ENCODE data around the gene FNDC3B. TPM values are rescaled to one million over a fixed set of nuclear protein-coding genes. Genes with fewer than 3 reads are reported as not detected.

The FNDC3B gene
- total RNA-seq, 4 donors from 2014 or later, result 23.9 to 61.9 (median 37.0) TPM

GRCh38 chr3:172390792-172391191, 351.4 kb downstream of the FNDC3B start:
- DNase-seq (ENCODE audit: low spot score in 2 of 2), result no peak
- WGBS, result 94% methylated on average over 5 of the region's 5 CpGs
- H3K27ac ChIP-seq, result no peak overlapping the region
- no peaks in the 10 kb centered on the region for H3K9me3 ChIP-seq
- no peak overlapping the region for H3K4me3 ChIP-seq
- TF ChIP-seq EP300 (IDR thresholded peaks at IDR 0.05) (no peak), POLR2AphosphoS5 (IDR thresholded peaks at IDR 0.05) (no peak), POLR2A (IDR thresholded peaks at IDR 0.05) (no peak), CTCF (IDR thresholded peaks at IDR 0.05) (no peak)
- H3K27me3 ChIP-seq, result no peaks in the 10 kb centered on the region
- H3K36me3 ChIP-seq, result peaks cover 5% of the 10 kb centered on the region
- H3K4me1 ChIP-seq, result no peaks in the 10 kb centered on the region

GRCh38 chr3:172391592-172392302, 352.4 kb downstream of the FNDC3B start:
- TF ChIP-seq POLR2A (IDR thresholded peaks at IDR 0.05), result no peak
- TF ChIP-seq CTCF (IDR thresholded peaks at IDR 0.05), result no peak
- no peak for TF ChIP-seq EP300 (IDR thresholded peaks at IDR 0.05)
- no peak for TF ChIP-seq POLR2AphosphoS5 (IDR thresholded peaks at IDR 0.05)
- no peaks in the 10 kb centered on the region for H3K27me3 ChIP-seq
- 72% methylated on average over 5 of the region's 5 CpGs for WGBS
- no peak overlapping the region for H3K4me3 ChIP-seq
- no peaks in the 10 kb centered on the region for H3K9me3 ChIP-seq
- H3K4me1 ChIP-seq, result no peaks in the 10 kb centered on the region
- peaks cover 10% of the 10 kb centered on the region for H3K36me3 ChIP-seq
- no peak overlapping the region for H3K27ac ChIP-seq
- no peak for DNase-seq (ENCODE audit: low spot score in 2 of 2)

GRCh38 chr3:172394692-172395091, 355.3 kb downstream of the FNDC3B start:
- DNase-seq (ENCODE audit: low spot score in 2 of 2), result no peak
- H3K4me1 ChIP-seq, result no peaks in the 10 kb centered on the region
- H3K27me3 ChIP-seq, result no peaks in the 10 kb centered on the region
- no peak overlapping the region for H3K4me3 ChIP-seq
- H3K27ac ChIP-seq, result no peak overlapping the region
- TF ChIP-seq POLR2AphosphoS5 (IDR thresholded peaks at IDR 0.05), result no peak
- no peak for TF ChIP-seq EP300 (IDR thresholded peaks at IDR 0.05)
- no peak for TF ChIP-seq POLR2A (IDR thresholded peaks at IDR 0.05)
- no peak for TF ChIP-seq CTCF (IDR thresholded peaks at IDR 0.05)
- no peaks in the 10 kb centered on the region for H3K9me3 ChIP-seq
- peaks cover 11% of the 10 kb centered on the region for H3K36me3 ChIP-seq
- 93% methylated on average over 2 of the region's 2 CpGs for WGBS

- no peaks in the 10 kb centered on the region for H3K4me1 ChIP-seq
- 87% methylated on average over 7 of the region's 7 CpGs for WGBS
- H3K36me3 ChIP-seq, result peaks cover 15% of the 10 kb centered on the region
- TF ChIP-seq POLR2AphosphoS5 (IDR thresholded peaks at IDR 0.05), result no peak
- no peak for TF ChIP-seq EP300 (IDR thresholded peaks at IDR 0.05)
- H3K27ac ChIP-seq, result no peak overlapping the region
- no peak for DNase-seq (ENCODE audit: low spot score in 2 of 2)
- H3K27me3 ChIP-seq, result no peaks in the 10 kb centered on the region
- no peaks in the 10 kb centered on the region for H3K9me3 ChIP-seq
- H3K4me3 ChIP-seq, result no peak overlapping the region
These were observed 357.0 kb downstream of the FNDC3B start for GRCh38 chr3:172396400-172396799.

- Histone ChIP-seq H3K27me3 (no peaks in the 10 kb centered on the region), H3K4me1 (no peaks in the 10 kb centered on the region), H3K9me3 (no peaks in the 10 kb centered on the region), H3K36me3 (peaks cover 15% of the 10 kb centered on the region), H3K4me3 (no peak overlapping the region), H3K27ac (no peak overlapping the region)
- 50% methylated on average over 1 of the region's 1 CpG for WGBS
- no peak for DNase-seq (ENCODE audit: low spot score in 2 of 2)
- no peak for TF ChIP-seq EP300 (IDR thresholded peaks at IDR 0.05)
- no peak for TF ChIP-seq POLR2AphosphoS5 (IDR thresholded peaks at IDR 0.05)
- TF ChIP-seq POLR2A (IDR thresholded peaks at IDR 0.05), result no peak
- TF ChIP-seq CTCF (IDR thresholded peaks at IDR 0.05), result no peak
These were observed 358.5 kb downstream of the FNDC3B start for GRCh38 chr3:172397716-172398405.

Data from suprapubic skin (tissue), 4 donors.